ENCODE results near the gene ZHX3.

- TF ChIP-seq CTCF (IDR thresholded peaks at IDR 0.05; ENCODE audit: low read depth, low read length) (no peak), MAX (IDR thresholded peaks at IDR 0.05; ENCODE audit: low read depth, low read length) (no peak)
These were observed 18.1 kb upstream of the ZHX3 start for GRCh38 chr20:41335591-41335990.
